GM12878 (cell line): ENCODE measurements around the gene ADCYAP1R1. TPM values are rescaled to one million over a fixed set of nuclear protein-coding genes. Genes with fewer than 3 reads are reported as not detected.
A peak's percentile ranks its signal among the peaks of the same experiment; 100 is the strongest.

ENCODE experiments used
- ATAC-seq: fragments of 200-7000 bp; cut with Tn5 transposase; 3 replicates; pipeline ENCODE4 v1.9.1; 2020; ENCODE audit warnings: mild to moderate bottlenecking, moderate library complexity
- BruUV-seq: library from RNA; stranded (reverse); fragments of 400-500 nt; replicated peaks from 2 replicates; lab custom pipeline; 2021; lab: Mats Ljungman, UMichigan
- CTCF ChIA-PET: fragments of 300-600 bp; sonication (Branson Sonifier 250); formaldehyde crosslinking; extraction: SDS; loops from one replicate; lab custom pipeline; 2021; ENCODE audit warnings: inconsistent platforms; lab: Yijun Ruan, JAX
- POLR2A ChIA-PET: fragments of 350-600 bp; formaldehyde crosslinking; extraction: SDS; loops from one replicate; lab custom pipeline; 2021; ENCODE audit warnings: inconsistent platforms; lab: Charles Lee
- RAD21 ChIA-PET: fragments of 300-600 bp; sonication (Branson Sonifier 250); formaldehyde crosslinking; loops from one replicate; lab custom pipeline; 2023; ENCODE audit warnings: antibody characterized with exemption; ENCODE audit not compliant: unreplicated experiment; lab: Charles Lee
- SMC1A ChIA-PET: fragments of 300-600 bp; sonication (Branson Sonifier 250); formaldehyde crosslinking; loops from one replicate; lab custom pipeline; 2023; ENCODE audit not compliant: unreplicated experiment, uncharacterized antibody; lab: Charles Lee
- DNase-seq: peaks from one replicate; pipeline ENCODE4 v3.0.0-alpha.2; 2011; ENCODE audit warnings: low read depth, low spot score
- FAIRE-seq: peaks from 3 replicates; lab custom pipeline; 2011; peaks lifted over from hg19 to GRCh38; lab: Jason Lieb, UNC
- H2AFZ ChIP-seq: 2 replicates; pipeline ENCODE4 v1.6.0; 2011; ENCODE audit warnings: low read depth, low read length, control low read depth; ENCODE audit not compliant: control insufficient read depth
- H3K27ac ChIP-seq: 2 replicates; pipeline ENCODE4 v1.5.1; 2011; ENCODE audit warnings: control low read depth; ENCODE audit not compliant: control insufficient read depth, insufficient read depth
- H3K27me3 ChIP-seq, 2 experiments: replicated peaks in 1 of 2; 2 replicates each; pipeline versions ENCODE4 v1.6.0 to v1.6.1; 2011; ENCODE audit warnings: low read length in 1 of 2; ENCODE audit not compliant: control insufficient read depth in 2 of 2, insufficient read depth in 2 of 2
- H3K36me3 ChIP-seq, 2 experiments: 2 replicates each; pipeline ENCODE4 v1.5.1; 2011; ENCODE audit warnings: low read length in 1 of 2; ENCODE audit not compliant: control insufficient read depth in 2 of 2, insufficient read depth in 2 of 2
- H3K4me1 ChIP-seq: 2 replicates; pipeline ENCODE4 v1.6.1; 2011; ENCODE audit warnings: mild to moderate bottlenecking, low read length, moderate library complexity, mixed read lengths; ENCODE audit not compliant: control insufficient read depth, insufficient read depth
- H3K4me2 ChIP-seq: 2 replicates; pipeline ENCODE4 v1.6.0; 2011; ENCODE audit warnings: control low read depth; ENCODE audit not compliant: control insufficient read depth, insufficient read depth
- H3K4me3 ChIP-seq: fragments of 200-600 bp; sonication (generic); 2 replicates; pipeline ENCODE4 v1.5.1; 2016
- H3K79me2 ChIP-seq: 2 replicates; pipeline ENCODE4 v1.6.0; 2011; ENCODE audit warnings: low read length; ENCODE audit not compliant: control insufficient read depth, insufficient read depth
- H3K9ac ChIP-seq: 2 replicates; pipeline ENCODE4 v1.8.0; 2011; ENCODE audit warnings: low read length, control low read depth, mixed read lengths; ENCODE audit not compliant: control insufficient read depth, insufficient read depth
- H3K9me3 ChIP-seq: replicated peaks from 3 replicates; pipeline ENCODE4 v1.5.1; 2011; ENCODE audit warnings: mild to moderate bottlenecking, low read length; ENCODE audit not compliant: control insufficient read depth, insufficient read depth
- H4K20me1 ChIP-seq: 2 replicates; pipeline ENCODE4 v1.6.0; 2011; ENCODE audit not compliant: control insufficient read depth, insufficient read depth
- BMI1 ChIP-seq: fragments of 450-650 bp; IDR thresholded peaks from 2 replicates; pipeline ENCODE4 v1.6.1; 2016; ENCODE audit warnings: mild to moderate bottlenecking, moderate library complexity, borderline replicate concordance
- CUX1 ChIP-seq: IDR thresholded peaks from 2 replicates; pipeline ENCODE4 v1.6.1; 2012; ENCODE audit warnings: improper control_type of control experiment, low read depth, low read length; ENCODE audit not compliant: insufficient replicate concordance
- E4F1 ChIP-seq: fragments of 450-650 bp; IDR thresholded peaks from 2 replicates; pipeline ENCODE4 v1.6.1; 2018; ENCODE audit warnings: borderline replicate concordance, mild to moderate bottlenecking; ENCODE audit not compliant: partially characterized antibody
- ELK1 ChIP-seq: IDR thresholded peaks from 2 replicates; pipeline ENCODE4 v1.6.1; 2012; ENCODE audit warnings: low read depth, low read length, improper control_type of control experiment
- EZH2 ChIP-seq: IDR thresholded peaks from 2 replicates; pipeline ENCODE4 v1.6.1; 2012; ENCODE audit warnings: low read depth, mild to moderate bottlenecking, control low read depth, inconsistent platforms, low read length, borderline replicate concordance; ENCODE audit not compliant: control insufficient read depth
- FOXK2 ChIP-seq: fragments of 450-650 bp; IDR thresholded peaks from 2 replicates; pipeline ENCODE4 v1.6.1; 2017; ENCODE audit warnings: mild to moderate bottlenecking, moderate library complexity
- NR2C1 ChIP-seq: fragments of 450-650 bp; IDR thresholded peaks from 2 replicates; pipeline ENCODE4 v1.6.1; 2017; ENCODE audit warnings: antibody characterized with exemption, mild to moderate bottlenecking, moderate library complexity
- RAD21 ChIP-seq: IDR thresholded peaks from 2 replicates; pipeline ENCODE4 v1.6.1; 2011; ENCODE audit warnings: mild to moderate bottlenecking, low read depth, low read length, moderate library complexity; ENCODE audit not compliant: insufficient read depth
- SMC3 ChIP-seq: IDR thresholded peaks from 2 replicates; pipeline ENCODE4 v1.6.1; 2011; ENCODE audit warnings: low read length, improper control_type of control experiment, borderline replicate concordance
- SPI1 ChIP-seq: IDR thresholded peaks from 2 replicates; pipeline ENCODE4 v1.6.1; 2011; ENCODE audit warnings: low read depth, mild to moderate bottlenecking, low read length, moderate library complexity, borderline replicate concordance; ENCODE audit not compliant: insufficient read depth
- YY1 ChIP-seq: IDR thresholded peaks from 2 replicates; pipeline ENCODE4 v1.6.1; 2011; ENCODE audit warnings: low read depth, mild to moderate bottlenecking, low read length
- ZBED1 ChIP-seq: IDR thresholded peaks from 2 replicates; pipeline ENCODE4 v1.6.1; 2016; ENCODE audit warnings: borderline replicate concordance
- WGBS: methylation state at CpG from one replicate; pipeline ENCODE4 v1.1.6; 2016; ENCODE audit warnings: low lambda C conversion rate; ENCODE audit not compliant: insufficient replicate concordance, insufficient coverage; ENCODE audit errors: missing lambda C conversion rate; 5-methylcytosine and 5-hydroxymethylcytosine counted together
- in situ Hi-C: fragments of 300-500 bp; cut with MboI; formaldehyde crosslinking; loops from 9 replicates; pipeline ENCODE4 v1.14.3; 2018; ENCODE audit warnings: mixed read lengths
- intact Hi-C: fragments of 100-400 bp; cut with micrococcal nuclease; formaldehyde crosslinking; loops from one replicate; pipeline ENCODE4 v1.14.2; 2022; ENCODE audit not compliant: unreplicated experiment
- polyA plus RNA-seq, 11 experiments: library from polyadenylated mRNA; depleted of rRNA in 4 of 11; unstranded in 6 of 11; stranded (reverse) in 5 of 11; fragments of >200 nt; fragmentation: Nextera tagmentation in 4 of 11; fragmentation: Illumina TruSeq in 1 of 11; extraction: Ambion mirVana in 4 of 11; extraction: Trizol in 1 of 11; gene quantifications; 1 replicate in 1 of 11; 2 replicates in 10 of 11; pipeline versions ENCODE4 v1.2.1 to v1.2.3, GENCODE V29; 2011 to 2016; ENCODE audit warnings: inconsistent platforms in 2 of 11, missing spikeins in 2 of 11, low read depth in 1 of 11
- total RNA-seq, 4 experiments: library from RNA; depleted of rRNA in 3 of 4; stranded (reverse); fragments of >200 nt in 3 of 4; fragmentation: Illumina TruSeq in 1 of 4; extraction: Trizol in 1 of 4; gene quantifications; 2 replicates each; pipeline versions ENCODE4 v1.2.1 to v1.2.3, GENCODE V29; 2013 to 2021

The ADCYAP1R1 gene
- total and polyA plus RNA-seq, 10 of the 15 experiments (the other 5 are each of a cell fraction or from before 2014, with no cell fraction given) = not detected

- no peak for TF ChIP-seq CUX1
These were observed 69.5 kb downstream of the ADCYAP1R1 start (continued) for GRCh38 chr7:31121601-31122000.

- no peak overlapping the region for H3K4me2 ChIP-seq
- H3K36me3 ChIP-seq = no peaks in the 10 kb centered on the region
- BruUV-seq = no TSS peak
- in situ Hi-C loops (loop anchor here (5.0 kb wide), 2 partner anchors 140 to 320 kb away; no protein-coding TSS in a partner anchor), intact Hi-C loops (loop anchor here (1.0 to 5.0 kb wide), 3 partner anchors 139 to 322 kb away; no protein-coding TSS in a partner anchor)
- DNase-seq (no peak), ATAC-seq (peak; percentile 89), FAIRE-seq (no peak)
- H3K9ac ChIP-seq = no peak overlapping the region
- H3K27ac ChIP-seq = no peak overlapping the region
- ChIA-PET RAD21 (interaction anchor here (0.7 to 7.7 kb wide), 16 partner anchors 9 to 326 kb away, joined by 3 to 176 read pairs (median 6); no protein-coding TSS in a partner anchor), CTCF (interaction anchor here (0.6 to 10.0 kb wide), 41 partner anchors 9 to 1064 kb away, joined by 3 to 398 read pairs (median 4); no protein-coding TSS in a partner anchor), POLR2A (interaction anchor here (0.7 to 1.0 kb wide), 2 partner anchors 139 to 323 kb away, joined by 3 read pairs; no protein-coding TSS in a partner anchor), SMC1A (interaction anchor here (0.6 to 6.9 kb wide), 20 partner anchors 10 to 1239 kb away, joined by 3 to 146 read pairs (median 4); no protein-coding TSS in a partner anchor)
- no peaks in the 10 kb centered on the region for H4K20me1 ChIP-seq
- H3K4me1 ChIP-seq = no peaks in the 10 kb centered on the region
- H3K79me2 ChIP-seq = no peaks in the 10 kb centered on the region
- H2AFZ ChIP-seq = no peak overlapping the region
- H3K27me3 ChIP-seq = no peaks in the 10 kb centered on the region; a peak in 3 of 4 replicates
- H3K4me3 ChIP-seq = no peak overlapping the region
- WGBS = 0% methylated on average over 4 of the region's 4 CpGs
- H3K9me3 ChIP-seq = no peaks in the 10 kb centered on the region
- no peak for TF ChIP-seq ZBED1
- no peak for TF ChIP-seq ELK1
- TF ChIP-seq E4F1 = no peak
- TF ChIP-seq BMI1 = no peak
- TF ChIP-seq EZH2 = no peak
- peak; percentile 86 for TF ChIP-seq SMC3
- TF ChIP-seq SPI1 = no peak; the same call in 1 of the 2 replicates
- TF ChIP-seq RAD21 = peak; percentile 84
- no peak for TF ChIP-seq NR2C1
- TF ChIP-seq YY1 = peak; percentile 68; the same call in 1 of the 2 replicates
- TF ChIP-seq FOXK2 = no peak
These were observed 70.5 kb downstream of the ADCYAP1R1 start for GRCh38 chr7:31122649-31123058.
